Osteoblast (primary cell): Measurements from ENCODE around the gene G6PD. TPM values are rescaled to one million over a fixed set of nuclear protein-coding genes. Genes with fewer than 3 reads are reported as not detected.
"Not testable (repeated sequence)": the region's sequence is repeated elsewhere in the genome, so short reads cannot be mapped to it uniquely, and the experiment has no call there.

Experiments used
- DNase-seq: peaks from one replicate; pipeline ENCODE4 v3.0.0; 2011; ENCODE audit warnings: low spot score, mixed read lengths; ENCODE audit not compliant: insufficient read length; ENCODE audit errors: missing footprints
- H2AFZ ChIP-seq: 2 replicates; pipeline ENCODE4 v1.6.0; 2011; ENCODE audit warnings: mild to moderate bottlenecking, low read length
- H3K27ac ChIP-seq: 2 replicates; pipeline ENCODE4 v1.5.1; 2011; ENCODE audit warnings: mild to moderate bottlenecking, low read depth, low read length, moderate library complexity
- H3K27me3 ChIP-seq: 2 replicates; pipeline ENCODE4 v1.6.0; 2012; ENCODE audit warnings: mild to moderate bottlenecking, control low read depth, inconsistent platforms, low read length, moderate library complexity; ENCODE audit not compliant: insufficient read depth
- H3K36me3 ChIP-seq: 2 replicates; pipeline ENCODE4 v1.5.1; 2011; ENCODE audit warnings: mild to moderate bottlenecking, low read length, control low read depth, moderate library complexity; ENCODE audit not compliant: insufficient read depth
- H3K4me1 ChIP-seq: 2 replicates; pipeline ENCODE4 v1.5.1; 2011; ENCODE audit warnings: mild to moderate bottlenecking, low read length, control low read depth, moderate library complexity; ENCODE audit not compliant: insufficient read depth
- H3K4me2 ChIP-seq: 2 replicates; pipeline ENCODE4 v1.6.0; 2011; ENCODE audit warnings: mild to moderate bottlenecking, low read length; ENCODE audit not compliant: insufficient read depth
- H3K4me3 ChIP-seq: fragments of 200-600 bp; sonication (generic); 3 replicates; pipeline ENCODE4 v1.5.1; 2012; ENCODE audit warnings: mild to moderate bottlenecking, low read length, inconsistent platforms; ENCODE audit not compliant: insufficient read depth
- H3K79me2 ChIP-seq: 2 replicates; pipeline ENCODE4 v1.6.0; 2012; ENCODE audit warnings: mild to moderate bottlenecking, low read length, control low read depth, inconsistent platforms; ENCODE audit not compliant: insufficient read depth
- H3K9me3 ChIP-seq: 2 replicates; pipeline ENCODE4 v1.5.1; 2011; ENCODE audit warnings: low read depth, low read length, control low read depth
- H4K20me1 ChIP-seq: 2 replicates; pipeline ENCODE4 v1.6.0; 2012; ENCODE audit warnings: mild to moderate bottlenecking, low read length, control low read depth; ENCODE audit not compliant: insufficient read depth
- total RNA-seq: library from RNA; depleted of rRNA; stranded (reverse); fragments of >200 nt; gene quantifications from 2 replicates; pipeline ENCODE4 v1.2.3, GENCODE V29; 2012
- TF ChIP-seq, protein P1 (sequence below): IDR thresholded peaks from 2 replicates; pipeline ENCODE4 v1.5.1; 2011; ENCODE audit warnings: mild to moderate bottlenecking, low read depth, low read length, moderate library complexity; ENCODE audit errors: extremely low read depth

G6PD gene
- total RNA-seq, 1 donor: 88.7 TPM

DNA sequence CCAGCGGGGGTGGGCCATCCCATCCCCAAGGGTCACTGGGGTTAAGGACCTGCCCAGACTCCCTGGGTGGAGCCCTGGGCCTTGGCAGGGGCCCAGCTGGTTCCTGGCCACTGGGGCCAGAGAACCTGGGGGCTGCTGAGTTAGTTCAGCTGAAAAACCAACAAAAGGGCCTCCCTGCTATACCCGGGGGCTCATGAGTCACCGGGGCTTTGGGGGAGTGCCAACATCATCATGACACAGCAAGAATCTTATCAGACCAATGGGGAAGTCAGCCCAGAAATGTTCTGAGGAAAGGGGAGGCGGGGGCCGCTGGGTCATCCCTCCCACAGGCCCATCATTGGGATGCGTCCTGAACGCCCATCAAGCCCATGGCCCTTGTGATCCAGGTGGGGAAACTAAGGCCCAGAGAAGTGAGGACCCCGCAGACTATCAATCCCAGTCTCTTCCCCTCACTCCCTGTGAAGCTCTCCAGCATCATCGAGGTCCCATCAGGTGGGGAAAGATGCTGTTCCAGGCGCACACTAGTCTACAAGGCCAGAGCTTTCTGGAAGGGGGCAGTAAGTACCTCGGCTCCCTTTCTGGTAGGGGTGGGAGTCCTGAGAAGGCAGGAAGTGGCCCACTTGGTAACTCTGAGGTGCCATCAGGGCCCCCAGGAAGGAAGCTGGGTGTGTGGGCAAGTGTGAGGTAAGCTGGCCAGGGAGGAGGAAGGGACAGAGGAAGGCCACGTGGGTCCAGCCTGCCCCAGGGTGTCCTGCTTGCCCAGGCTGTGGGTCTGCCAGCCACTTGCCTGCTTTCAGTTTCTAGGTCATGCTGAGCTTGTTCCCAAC is 4.5 kb downstream of the G6PD start:
- H3K79me2 ChIP-seq: peaks cover 37% of the 10 kb centered on the region
- peak overlapping the region; percentile 56 for H3K4me2 ChIP-seq
- DNase-seq: peak; percentile 98
- peaks cover 37% of the 10 kb centered on the region for H3K4me1 ChIP-seq
- no peak overlapping the region for H3K4me3 ChIP-seq
- no peaks in the 10 kb centered on the region for H4K20me1 ChIP-seq
- H3K27me3 ChIP-seq: no peaks in the 10 kb centered on the region
- H3K27ac ChIP-seq: peak overlapping the region; percentile 92
- H2AFZ ChIP-seq: no peak overlapping the region
- H3K9me3 ChIP-seq: no peaks in the 10 kb centered on the region
- TF ChIP-seq, protein P1, sequence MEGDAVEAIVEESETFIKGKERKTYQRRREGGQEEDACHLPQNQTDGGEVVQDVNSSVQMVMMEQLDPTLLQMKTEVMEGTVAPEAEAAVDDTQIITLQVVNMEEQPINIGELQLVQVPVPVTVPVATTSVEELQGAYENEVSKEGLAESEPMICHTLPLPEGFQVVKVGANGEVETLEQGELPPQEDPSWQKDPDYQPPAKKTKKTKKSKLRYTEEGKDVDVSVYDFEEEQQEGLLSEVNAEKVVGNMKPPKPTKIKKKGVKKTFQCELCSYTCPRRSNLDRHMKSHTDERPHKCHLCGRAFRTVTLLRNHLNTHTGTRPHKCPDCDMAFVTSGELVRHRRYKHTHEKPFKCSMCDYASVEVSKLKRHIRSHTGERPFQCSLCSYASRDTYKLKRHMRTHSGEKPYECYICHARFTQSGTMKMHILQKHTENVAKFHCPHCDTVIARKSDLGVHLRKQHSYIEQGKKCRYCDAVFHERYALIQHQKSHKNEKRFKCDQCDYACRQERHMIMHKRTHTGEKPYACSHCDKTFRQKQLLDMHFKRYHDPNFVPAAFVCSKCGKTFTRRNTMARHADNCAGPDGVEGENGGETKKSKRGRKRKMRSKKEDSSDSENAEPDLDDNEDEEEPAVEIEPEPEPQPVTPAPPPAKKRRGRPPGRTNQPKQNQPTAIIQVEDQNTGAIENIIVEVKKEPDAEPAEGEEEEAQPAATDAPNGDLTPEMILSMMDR: no peak
- H3K36me3 ChIP-seq: peaks cover 8% of the 10 kb centered on the region

DNA sequence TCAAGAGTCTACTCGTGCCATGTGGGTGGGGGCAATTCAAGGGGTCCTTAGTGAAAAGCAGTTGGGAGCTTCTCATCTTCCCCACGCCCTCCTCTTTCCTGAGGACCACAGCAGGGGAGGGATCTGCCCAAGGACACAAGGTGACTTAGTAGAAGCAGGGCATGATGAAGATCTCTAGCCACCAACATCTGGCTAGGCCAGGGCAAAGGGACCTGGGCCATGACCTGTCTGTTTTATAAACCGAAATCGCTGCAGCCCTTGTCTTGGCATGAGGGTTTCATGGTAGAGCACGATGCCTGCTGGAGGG is 5.1 kb downstream of the G6PD start:
- no peak for DNase-seq
- peak overlapping the region; percentile 92 for H3K27ac ChIP-seq
- H3K9me3 ChIP-seq: no peaks in the 10 kb centered on the region
- peaks cover 8% of the 10 kb centered on the region for H3K36me3 ChIP-seq
- peaks cover 36% of the 10 kb centered on the region for H3K79me2 ChIP-seq
- H2AFZ ChIP-seq: no peak overlapping the region
- no peak overlapping the region for H3K4me3 ChIP-seq
- H4K20me1 ChIP-seq: no peaks in the 10 kb centered on the region
- H3K4me1 ChIP-seq: peaks cover 37% of the 10 kb centered on the region
- H3K4me2 ChIP-seq: peak overlapping the region; percentile 26
- H3K27me3 ChIP-seq: no peaks in the 10 kb centered on the region
- TF ChIP-seq, protein P1: no peak

DNA sequence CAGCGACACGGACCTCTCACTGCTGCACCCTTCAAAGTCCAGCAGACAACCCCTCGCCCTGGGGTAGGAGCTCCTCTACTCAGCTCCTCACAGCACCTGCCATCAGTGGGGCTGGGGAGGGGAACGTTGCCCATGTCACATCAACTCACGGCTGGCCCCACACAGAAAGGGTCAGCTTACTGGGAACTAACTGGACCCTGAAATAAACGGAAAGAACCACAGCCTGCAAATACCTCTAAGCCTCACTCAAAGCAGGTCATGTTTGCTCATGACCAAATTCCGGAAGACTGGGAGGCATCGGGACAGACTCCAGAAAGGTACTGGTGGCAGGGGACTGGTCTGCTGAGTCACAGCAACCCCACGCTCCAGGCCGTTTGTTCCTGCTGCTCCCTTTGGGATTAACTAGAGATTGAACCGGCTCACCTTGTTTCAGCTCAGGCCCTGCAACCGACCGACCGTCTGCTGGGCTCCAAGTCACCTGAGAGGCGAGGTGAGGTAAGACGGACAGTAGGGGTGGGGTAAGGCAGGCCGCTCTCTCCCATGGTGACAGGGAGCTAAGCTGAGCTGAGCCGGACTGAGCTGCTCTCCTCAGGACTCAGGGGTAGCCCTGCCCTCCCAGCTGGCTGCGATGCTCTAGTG is 5.6 kb downstream of the G6PD start:
- no peaks in the 10 kb centered on the region for H4K20me1 ChIP-seq
- H3K27me3 ChIP-seq: no peaks in the 10 kb centered on the region
- peaks cover 33% of the 10 kb centered on the region for H3K79me2 ChIP-seq
- H3K4me3 ChIP-seq: no peak overlapping the region
- H3K36me3 ChIP-seq: peaks cover 8% of the 10 kb centered on the region
- peaks cover 35% of the 10 kb centered on the region for H3K4me1 ChIP-seq
- peak overlapping the region; percentile 92 for H3K27ac ChIP-seq
- peak; percentile 75 for DNase-seq
- H2AFZ ChIP-seq: no peak overlapping the region
- no peaks in the 10 kb centered on the region for H3K9me3 ChIP-seq
- H3K4me2 ChIP-seq: peak overlapping the region; percentile 26
- TF ChIP-seq, protein P1: no peak

DNA sequence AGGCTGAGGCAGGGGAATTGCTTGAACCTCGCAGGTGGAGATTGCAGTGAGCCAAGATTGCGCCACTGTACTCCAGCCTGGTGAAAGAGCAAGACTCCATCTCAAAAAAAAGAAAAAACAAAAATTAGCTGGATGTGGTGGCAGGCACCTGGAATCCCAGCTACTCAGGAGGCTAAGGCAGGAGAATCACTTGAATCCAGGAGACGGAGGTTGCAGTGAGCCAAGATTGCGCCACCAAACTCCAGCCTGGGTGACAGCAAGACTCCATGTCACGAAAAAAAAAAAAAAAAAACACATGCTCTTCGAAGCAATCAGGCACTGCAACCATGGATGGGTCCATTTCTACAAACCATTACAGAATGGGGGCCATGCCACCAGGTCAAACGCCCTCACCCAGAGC is 6.3 kb downstream of the G6PD start:
- not testable (repeated sequence) for H3K36me3 ChIP-seq, H3K27me3 ChIP-seq, H3K9me3 ChIP-seq, H3K27ac ChIP-seq, H2AFZ ChIP-seq, H3K4me3 ChIP-seq, H3K4me2 ChIP-seq, H4K20me1 ChIP-seq, DNase-seq
- peaks cover 32% of the 10 kb centered on the region for H3K79me2 ChIP-seq
- H3K4me1 ChIP-seq: peaks cover 33% of the 10 kb centered on the region
